Measurements from ENCODE around the gene AP2M1. TPM values are rescaled to one million over a fixed set of nuclear protein-coding genes. Genes with fewer than 3 reads are reported as not detected.

The AP2M1 gene
- total and polyA plus RNA-seq, 2 donors (not counting 3 experiments of a cell fraction or from before 2014, with no cell fraction given) = 431 to 602 TPM

DNA sequence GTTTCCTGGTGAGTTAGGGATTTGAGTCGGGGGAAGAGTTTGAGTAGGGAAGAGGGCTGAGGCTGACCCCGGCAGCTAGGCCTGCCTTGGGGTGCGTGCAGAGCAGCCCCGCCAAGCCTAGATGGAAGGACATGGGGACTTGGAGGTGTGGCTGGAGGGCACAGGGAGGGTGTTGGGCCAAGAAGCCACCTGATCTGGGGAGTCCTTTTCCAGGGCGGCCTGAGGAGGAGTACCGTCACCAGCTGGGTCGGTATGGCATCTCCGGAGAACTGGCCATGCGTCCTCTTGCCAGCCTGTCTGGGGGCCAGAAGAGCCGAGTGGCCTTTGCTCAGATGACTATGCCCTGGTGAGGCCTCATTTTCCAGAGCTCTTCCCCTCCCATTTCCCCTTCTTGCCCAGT is 18.2 kb downstream of the AP2M1 start:
- CTCF ChIA-PET = interaction anchor here (0.5 kb wide), 1 partner anchor 28 kb away, joined by 3 read pairs; no protein-coding TSS in a partner anchor
- H3K36me3 ChIP-seq (ENCODE audit: control insufficient read depth in 2 of 2, extremely low read depth in 1 of 2, insufficient read depth in 2 of 2, low read length in 2 of 2) = peaks cover 8 to 42% of the 10 kb centered on the region in 2 experiments
- dilution Hi-C loops (cut with MboI; ENCODE audit: extremely low pct_ligation_motif_present, low sequenced_read_pairs) = no loop called here

More for the DNA sequence above, 18.2 kb downstream of the AP2M1 start:
- H3K9ac ChIP-seq (replicated peaks; ENCODE audit: extremely low read depth, insufficient read depth, low read length) = no peak overlapping the region
- no peaks in the 10 kb centered on the region for H3K27me3 ChIP-seq (ENCODE audit: control insufficient read depth in 2 of 2, insufficient read depth in 2 of 2, low read length in 2 of 2)
- POLR2A ChIA-PET = no interaction called here
- no peaks in the 10 kb centered on the region for H3K4me1 ChIP-seq (ENCODE audit: control insufficient read depth, extremely low read depth, insufficient read depth, low read length)
- no peak for DNase-seq (ENCODE audit: low read depth, low spot score)
- H3K9me3 ChIP-seq (replicated peaks; ENCODE audit: control insufficient read depth, insufficient read depth, low read length) = no peaks in the 10 kb centered on the region
- H3K4me2 ChIP-seq (ENCODE audit: insufficient read depth, low read length) = no peak overlapping the region
- intact Hi-C loops (cut with micrococcal nuclease) = no loop called here
- H3K9me1 ChIP-seq (replicated peaks; ENCODE audit: control insufficient read depth, extremely low read depth, insufficient read depth, low read length) = no peaks in the 10 kb centered on the region
- peaks cover 7% of the 10 kb centered on the region for H3K79me2 ChIP-seq (ENCODE audit: control insufficient read depth, insufficient read depth, low read length)
- no peaks in the 10 kb centered on the region for H4K20me1 ChIP-seq (replicated peaks; ENCODE audit: control insufficient read depth, extremely low read depth, insufficient read depth, low read length)
- H3K4me3 ChIP-seq (replicated peaks in 1 of 3; ENCODE audit: insufficient read depth in 1 of 3, low read depth in 1 of 3, low read length in 3 of 3) = no peak overlapping the region
- FAIRE-seq = no peak
- BruUV-seq (replicated peaks) = no TSS peak
- TF ChIP-seq, protein P1, sequence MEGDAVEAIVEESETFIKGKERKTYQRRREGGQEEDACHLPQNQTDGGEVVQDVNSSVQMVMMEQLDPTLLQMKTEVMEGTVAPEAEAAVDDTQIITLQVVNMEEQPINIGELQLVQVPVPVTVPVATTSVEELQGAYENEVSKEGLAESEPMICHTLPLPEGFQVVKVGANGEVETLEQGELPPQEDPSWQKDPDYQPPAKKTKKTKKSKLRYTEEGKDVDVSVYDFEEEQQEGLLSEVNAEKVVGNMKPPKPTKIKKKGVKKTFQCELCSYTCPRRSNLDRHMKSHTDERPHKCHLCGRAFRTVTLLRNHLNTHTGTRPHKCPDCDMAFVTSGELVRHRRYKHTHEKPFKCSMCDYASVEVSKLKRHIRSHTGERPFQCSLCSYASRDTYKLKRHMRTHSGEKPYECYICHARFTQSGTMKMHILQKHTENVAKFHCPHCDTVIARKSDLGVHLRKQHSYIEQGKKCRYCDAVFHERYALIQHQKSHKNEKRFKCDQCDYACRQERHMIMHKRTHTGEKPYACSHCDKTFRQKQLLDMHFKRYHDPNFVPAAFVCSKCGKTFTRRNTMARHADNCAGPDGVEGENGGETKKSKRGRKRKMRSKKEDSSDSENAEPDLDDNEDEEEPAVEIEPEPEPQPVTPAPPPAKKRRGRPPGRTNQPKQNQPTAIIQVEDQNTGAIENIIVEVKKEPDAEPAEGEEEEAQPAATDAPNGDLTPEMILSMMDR (IDR thresholded peaks at IDR 0.05; ENCODE audit: extremely low read depth in 1 of 2, insufficient read depth in 1 of 2, low read depth in 1 of 2, low read length in 2 of 2) = no peak
- TF ChIP-seq, protein P2, sequence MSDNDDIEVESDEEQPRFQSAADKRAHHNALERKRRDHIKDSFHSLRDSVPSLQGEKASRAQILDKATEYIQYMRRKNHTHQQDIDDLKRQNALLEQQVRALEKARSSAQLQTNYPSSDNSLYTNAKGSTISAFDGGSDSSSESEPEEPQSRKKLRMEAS (IDR thresholded peaks at IDR 0.05; ENCODE audit: insufficient read depth, insufficient read length) = no peak
- no peak for TF ChIP-seq EZH2 (IDR thresholded peaks at IDR 0.05; ENCODE audit: borderline replicate concordance, low read depth, low read length, severe bottlenecking)
- TF ChIP-seq FOS (IDR thresholded peaks at IDR 0.05; ENCODE audit: borderline replicate concordance, insufficient read depth, low read length) = no peak
- TF ChIP-seq POLR2A (IDR thresholded peaks at IDR 0.05; ENCODE audit: low read depth, low read length) = no peak
- TF ChIP-seq JUN (IDR thresholded peaks at IDR 0.05; ENCODE audit: borderline replicate concordance, insufficient read depth, insufficient read length, low read depth) = no peak
- TF ChIP-seq GATA2 (IDR thresholded peaks at IDR 0.05; ENCODE audit: insufficient read depth, insufficient read length, low read depth, low read length) = no peak
- no peak for TF ChIP-seq MYC (IDR thresholded peaks at IDR 0.05; ENCODE audit: low read depth, low read length)
- no peak for TF ChIP-seq POLR2AphosphoS5 (IDR thresholded peaks at IDR 0.05; ENCODE audit: insufficient read depth, low read depth, low read length)
- H3K27ac ChIP-seq (ENCODE audit: insufficient read depth, low read depth, low read length) = no peak overlapping the region
- no peak overlapping the region for H2AFZ ChIP-seq (ENCODE audit: low read depth, low read length)

Measured in endothelial cell of umbilical vein (primary cell).